Measurements from ENCODE around the gene ATP2B2.

DNA sequence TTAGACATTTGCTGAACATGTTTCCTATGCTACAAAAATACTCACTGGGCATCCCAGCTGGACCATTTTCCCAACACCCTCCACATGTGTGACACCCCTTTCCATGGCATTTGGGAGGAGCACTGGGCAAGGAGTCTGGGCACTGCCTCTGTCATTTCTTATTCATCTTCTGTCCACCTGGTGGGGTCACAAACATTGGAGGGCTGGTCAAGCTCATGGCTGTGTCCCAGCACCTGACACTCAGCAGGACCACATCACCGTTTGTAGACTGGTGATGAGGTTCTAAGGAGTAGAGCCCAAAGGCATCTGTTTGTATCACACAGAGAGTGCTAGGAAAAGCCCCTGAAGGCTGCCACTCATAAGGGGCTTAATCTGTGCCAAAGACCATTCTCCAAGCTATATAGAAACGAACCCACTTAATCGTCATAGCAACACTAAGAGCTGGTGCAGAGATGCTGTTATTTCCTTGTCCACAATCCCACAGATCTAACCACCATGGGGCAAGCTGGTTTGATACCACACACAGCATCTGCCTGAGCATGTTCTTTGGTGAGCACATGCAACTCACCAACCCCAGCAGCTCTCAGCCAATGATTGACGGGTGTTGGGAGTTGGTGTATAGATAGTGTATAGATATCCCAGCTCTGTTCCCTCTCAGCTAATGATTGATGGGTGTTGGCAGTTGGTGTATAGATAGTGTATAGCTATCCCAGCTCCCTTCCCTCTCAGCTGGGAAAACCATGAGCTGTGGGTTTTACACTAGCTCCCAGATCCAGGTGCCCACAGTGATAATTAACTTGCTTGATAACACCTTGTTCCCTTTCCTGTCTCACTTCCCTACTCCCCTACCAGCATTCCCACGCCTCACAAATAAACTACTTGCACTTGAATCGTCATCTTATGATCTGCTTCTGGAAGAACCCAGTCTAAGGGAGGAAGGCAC lies 42.7 kb upstream of the ATP2B2 start:
- TF ChIP-seq, protein P1, sequence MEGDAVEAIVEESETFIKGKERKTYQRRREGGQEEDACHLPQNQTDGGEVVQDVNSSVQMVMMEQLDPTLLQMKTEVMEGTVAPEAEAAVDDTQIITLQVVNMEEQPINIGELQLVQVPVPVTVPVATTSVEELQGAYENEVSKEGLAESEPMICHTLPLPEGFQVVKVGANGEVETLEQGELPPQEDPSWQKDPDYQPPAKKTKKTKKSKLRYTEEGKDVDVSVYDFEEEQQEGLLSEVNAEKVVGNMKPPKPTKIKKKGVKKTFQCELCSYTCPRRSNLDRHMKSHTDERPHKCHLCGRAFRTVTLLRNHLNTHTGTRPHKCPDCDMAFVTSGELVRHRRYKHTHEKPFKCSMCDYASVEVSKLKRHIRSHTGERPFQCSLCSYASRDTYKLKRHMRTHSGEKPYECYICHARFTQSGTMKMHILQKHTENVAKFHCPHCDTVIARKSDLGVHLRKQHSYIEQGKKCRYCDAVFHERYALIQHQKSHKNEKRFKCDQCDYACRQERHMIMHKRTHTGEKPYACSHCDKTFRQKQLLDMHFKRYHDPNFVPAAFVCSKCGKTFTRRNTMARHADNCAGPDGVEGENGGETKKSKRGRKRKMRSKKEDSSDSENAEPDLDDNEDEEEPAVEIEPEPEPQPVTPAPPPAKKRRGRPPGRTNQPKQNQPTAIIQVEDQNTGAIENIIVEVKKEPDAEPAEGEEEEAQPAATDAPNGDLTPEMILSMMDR (IDR thresholded peaks at IDR 0.05; ENCODE audit: borderline replicate concordance, extremely low read depth, low read length, poor library complexity, severe bottlenecking): no peak
- no peak for TF ChIP-seq EZH2 (IDR thresholded peaks at IDR 0.05; ENCODE audit: borderline replicate concordance, low read depth, low read length, severe bottlenecking)
